Body of pancreas (tissue), 4 donors: Measurements from ENCODE around the gene KNDC1.

Experiments
- CTCF ChIP-seq, 7 experiments: fragments of 450-650 bp in 4 of 7; fragments of 200-600 bp in 3 of 7; sonication (generic) in 3 of 7; IDR thresholded peaks; one replicate each; pipeline ENCODE4 v1.5.1; 2016 to 2019; ENCODE audit warnings: antibody characterized with exemption in 7 of 7
- POLR2A ChIP-seq, 3 donors: fragments of 450-650 bp; IDR thresholded peaks; one replicate each; pipeline ENCODE4 v1.6.1; 2016; ENCODE audit warnings: antibody characterized with exemption in 3 of 3, mild to moderate bottlenecking in 2 of 3

GRCh38 chr10:133211141-133211830, 51.3 kb downstream of the KNDC1 start:
- TF ChIP-seq CTCF (IDR thresholded peaks at IDR 0.05) (no peak), POLR2A (IDR thresholded peaks at IDR 0.05) (no peak)
